GM20000 (cell line): Measurements from ENCODE around the gene HTR1B.

ENCODE experiments used
- DNase-seq: peaks from one replicate; pipeline ENCODE4 v3.0.0; 2012; ENCODE audit warnings: low spot score
- TF ChIP-seq, protein P1 (sequence below): IDR thresholded peaks from 2 replicates; pipeline ENCODE4 v1.5.1; 2012; ENCODE audit warnings: mild to moderate bottlenecking, control low read depth; ENCODE audit errors: extremely low read depth, missing control alignments

HTR1B gene

GRCh38 chr6:77416839-77417238, 46.5 kb downstream of the HTR1B start:
- TF ChIP-seq, protein P1, sequence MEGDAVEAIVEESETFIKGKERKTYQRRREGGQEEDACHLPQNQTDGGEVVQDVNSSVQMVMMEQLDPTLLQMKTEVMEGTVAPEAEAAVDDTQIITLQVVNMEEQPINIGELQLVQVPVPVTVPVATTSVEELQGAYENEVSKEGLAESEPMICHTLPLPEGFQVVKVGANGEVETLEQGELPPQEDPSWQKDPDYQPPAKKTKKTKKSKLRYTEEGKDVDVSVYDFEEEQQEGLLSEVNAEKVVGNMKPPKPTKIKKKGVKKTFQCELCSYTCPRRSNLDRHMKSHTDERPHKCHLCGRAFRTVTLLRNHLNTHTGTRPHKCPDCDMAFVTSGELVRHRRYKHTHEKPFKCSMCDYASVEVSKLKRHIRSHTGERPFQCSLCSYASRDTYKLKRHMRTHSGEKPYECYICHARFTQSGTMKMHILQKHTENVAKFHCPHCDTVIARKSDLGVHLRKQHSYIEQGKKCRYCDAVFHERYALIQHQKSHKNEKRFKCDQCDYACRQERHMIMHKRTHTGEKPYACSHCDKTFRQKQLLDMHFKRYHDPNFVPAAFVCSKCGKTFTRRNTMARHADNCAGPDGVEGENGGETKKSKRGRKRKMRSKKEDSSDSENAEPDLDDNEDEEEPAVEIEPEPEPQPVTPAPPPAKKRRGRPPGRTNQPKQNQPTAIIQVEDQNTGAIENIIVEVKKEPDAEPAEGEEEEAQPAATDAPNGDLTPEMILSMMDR = no peak
- DNase-seq = no peak

DNA sequence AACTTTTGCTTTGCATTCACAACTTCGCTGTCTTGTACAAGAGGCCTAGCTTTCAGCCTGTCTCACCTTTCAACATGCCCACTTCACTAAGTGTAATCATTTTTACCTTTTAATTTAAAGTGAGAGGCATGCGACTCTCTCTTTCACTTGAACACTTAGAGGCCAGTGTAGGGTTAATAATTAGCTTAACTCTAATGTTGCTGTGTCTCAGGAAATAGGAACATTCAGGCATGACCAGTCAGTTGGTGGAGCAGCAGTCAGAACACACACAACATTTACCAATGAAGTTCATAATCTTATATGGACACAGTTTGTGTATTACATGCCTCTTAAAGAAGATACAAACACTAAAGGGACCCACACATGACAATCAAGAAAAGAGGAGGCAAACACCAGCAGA, 47.6 kb downstream of the HTR1B start:
- TF ChIP-seq, protein P1 = no peak
- no peak for DNase-seq
